Renal cortex interstitium (tissue), 15 donors: ENCODE data around the gene SCG2. TPM values are rescaled to one million over a fixed set of nuclear protein-coding genes. Genes with fewer than 3 reads are reported as not detected.

Experiments used
- DNase-seq, 11 donors: peaks; one replicate each; pipeline ENCODE4 v3.0.0-alpha.2; 2013; ENCODE audit warnings: low read depth in 9 of 11, low spot score in 4 of 11; ENCODE audit errors: extremely low read depth in 1 of 11
- long read RNA-seq, 16 experiments: transcript quantifications; one replicate each; lab custom pipeline, GENCODE V29; 2026
- polyA plus RNA-seq, 3 donors: library from polyadenylated mRNA; unstranded; fragments of 120-200 nt; gene quantifications; one replicate each; pipeline ENCODE4 v1.2.1, GENCODE V29; 2013; ENCODE audit not compliant: insufficient read length in 3 of 3

The SCG2 gene
- polyA plus RNA-seq, result under 1 TPM; 0.37 to 0.89 (median 0.47) TPM
- long read RNA-seq, donor 1, result 0 reads
- long read RNA-seq, donor 2, result 0 reads
- long read RNA-seq, donor 3, result 0 reads
- long read RNA-seq, donor 4, result 0 reads
- long read RNA-seq, donor 5, result 0 reads
- long read RNA-seq, donor 6, result 0 reads
- long read RNA-seq, donor 7, result 0 reads
- long read RNA-seq, donor 8, result 0 reads
- long read RNA-seq, donor 9, result 0 reads
- long read RNA-seq, donor 10, result 0 reads
- long read RNA-seq, donor 11, result 0 reads
- long read RNA-seq, donor 12, result 0 reads
- long read RNA-seq, donor 13, result 0 reads
- long read RNA-seq, donor 14, result 0 reads
- long read RNA-seq, donor 15, result 0 reads
- long read RNA-seq, donor 16, result 0 reads

GRCh38 chr2:223601932-223602666 lies at the start of gene SCG2:
Gene SCG2 (minus strand): TSS chr2:223602361. CDS start chr2:223599282, 3,079 bp downstream.
- peak in 10 of 11 donors; percentile 58 to 85 (median 78) for DNase-seq

GRCh38 chr2:223649554-223650533 lies 47.7 kb upstream of the SCG2 start:
- DNase-seq, result no peak

GRCh38 chr2:223648755-223649154 lies 46.6 kb upstream of the SCG2 start:
- DNase-seq, result no peak

GRCh38 chr2:223647258-223647952 lies 45.2 kb upstream of the SCG2 start:
- no peak for DNase-seq

GRCh38 chr2:223644136-223644535 lies 42.0 kb upstream of the SCG2 start:
- no peak for DNase-seq

GRCh38 chr2:223643309-223643708 lies 41.1 kb upstream of the SCG2 start:
- DNase-seq, result no peak

GRCh38 chr2:223642506-223642905 lies 40.3 kb upstream of the SCG2 start:
- DNase-seq, result no peak

GRCh38 chr2:223641082-223641481 lies 38.9 kb upstream of the SCG2 start:
- DNase-seq, result peak in 1 of 11 donors; percentile 7

GRCh38 chr2:223635080-223635479 lies 32.9 kb upstream of the SCG2 start:
- DNase-seq, result no peak

GRCh38 chr2:223634238-223634637 lies 32.1 kb upstream of the SCG2 start:
- DNase-seq, result no peak

- no peak for DNase-seq
Measured at GRCh38 chr2:223633656-223634055, 31.5 kb upstream of the SCG2 start.

- DNase-seq, result no peak
Measured at GRCh38 chr2:223632826-223633225, 30.7 kb upstream of the SCG2 start.

- no peak for DNase-seq
Measured at GRCh38 chr2:223626716-223627115, 24.6 kb upstream of the SCG2 start.

GRCh38 chr2:223625652-223626051 lies 23.5 kb upstream of the SCG2 start:
- no peak for DNase-seq

GRCh38 chr2:223621901-223622300 lies 19.7 kb upstream of the SCG2 start:
- no peak for DNase-seq

- DNase-seq, result no peak
Measured at GRCh38 chr2:223619486-223620129, 17.4 kb upstream of the SCG2 start.

GRCh38 chr2:223618172-223619035 lies 16.2 kb upstream of the SCG2 start:
- no peak for DNase-seq
